HFF-Myc (cell line): ENCODE measurements around the gene TRIM52.

Experiments
- DNase-seq: peaks from one replicate; pipeline ENCODE4 v3.0.0-alpha.2; 2011; ENCODE audit warnings: low read depth; ENCODE audit errors: extremely low read depth
- H3K4me3 ChIP-seq: replicated peaks from 2 replicates; pipeline ENCODE4 v1.5.1; 2011; ENCODE audit warnings: low read depth, mild to moderate bottlenecking, control low read depth, low read length
- CTCF ChIP-seq: IDR thresholded peaks from 2 replicates; pipeline ENCODE4 v1.5.1; 2012; ENCODE audit warnings: mild to moderate bottlenecking, low read depth, low read length, control low read depth; ENCODE audit errors: missing control alignments

Gene TRIM52

GRCh38 chr5:181207960-181208253 is 53.0 kb downstream of the TRIM52 start:
- no peak for DNase-seq
- no peak overlapping the region for H3K4me3 ChIP-seq
- TF ChIP-seq CTCF: no peak

GRCh38 chr5:181207214-181207959 is 53.6 kb downstream of the TRIM52 start:
- peak overlapping the region; percentile 64 for H3K4me3 ChIP-seq
- DNase-seq: peak; percentile 87
- TF ChIP-seq CTCF: no peak

GRCh38 chr5:181205761-181206649 is 54.9 kb downstream of the TRIM52 start:
- no peak for DNase-seq
- TF ChIP-seq CTCF: no peak
- H3K4me3 ChIP-seq: peak overlapping the region; percentile 64
